Right lobe of liver (tissue), 6 donors: ENCODE results near the gene MYL11. TPM values are rescaled to one million over a fixed set of nuclear protein-coding genes. Genes with fewer than 3 reads are reported as not detected.
A peak's percentile ranks its signal among the peaks of the same experiment; 100 is the strongest.

Source experiments
- ATAC-seq, 4 donors: fragments of 200-7000 bp; cut with Tn5 transposase; one replicate each; pipeline ENCODE4 v1.9.1; 2020; ENCODE audit warnings: mild to moderate bottlenecking in 4 of 4, moderate library complexity in 4 of 4
- DNase-seq, 3 donors: peaks; one replicate each; pipeline ENCODE4 v3.0.0-alpha.2; 2020
- H3K27ac ChIP-seq, 3 donors: fragments of 200-600 bp; one replicate each; pipeline ENCODE4 v1.8.0; 2022
- H3K27me3 ChIP-seq, 2 donors: fragments of 200-600 bp; one replicate each; pipeline ENCODE4 v1.8.0; 2022
- H3K36me3 ChIP-seq, 4 donors: fragments of 200-600 bp; sonication (generic) in 1 of 4; one replicate each; pipeline versions ENCODE4 v1.5.1 to v1.8.0; 2017 to 2022; ENCODE audit warnings: control low read depth in 1 of 4
- H3K4me1 ChIP-seq, 4 donors: fragments of 200-600 bp; sonication (generic) in 1 of 4; one replicate each; pipeline versions ENCODE4 v1.5.1 to v1.8.0; 2017 to 2022; ENCODE audit warnings: control low read depth in 1 of 4
- H3K4me3 ChIP-seq, 3 donors: fragments of 200-600 bp; one replicate each; pipeline ENCODE4 v1.8.0; 2022
- H3K9me3 ChIP-seq, 4 donors: fragments of 200-600 bp; sonication (generic) in 1 of 4; one replicate each; pipeline versions ENCODE4 v1.5.1 to v1.8.0; 2017 to 2022; ENCODE audit warnings: control low read depth in 1 of 4
- POLR2A ChIP-seq: fragments of 450-650 bp; IDR thresholded peaks from one replicate; pipeline ENCODE4 v1.6.1; 2017; ENCODE audit warnings: antibody characterized with exemption, mild to moderate bottlenecking
- WGBS: methylation state at CpG from one replicate; pipeline ENCODE4 v1.1.6; 2018; ENCODE audit warnings: low coverage, low lambda C conversion rate; ENCODE audit not compliant: insufficient coverage; ENCODE audit errors: missing lambda C conversion rate; 5-methylcytosine and 5-hydroxymethylcytosine counted together
- intact Hi-C, 2 donors: fragments of 100-400 bp; cut with DNase I; formaldehyde crosslinking; loops; one replicate each; pipeline versions ENCODE4 v1.11.2 to v1.14.1; 2022
- total RNA-seq, 6 experiments: library from RNA; depleted of rRNA in 2 of 6; stranded (reverse); fragments of >200 nt in 2 of 6; fragmentation: NEBNext Ultra II Directional in 3 of 6; extraction: Animal tissue kit (Norgen Biotek cat#: 25700) in 3 of 6; gene quantifications; one replicate each; pipeline versions ENCODE4 v1.1.0 to v1.2.4, GENCODE V29; 2016 to 2023
- TF ChIP-seq, protein P1 (sequence below), 4 donors: fragments of 200-600 bp in 3 of 4; fragments of 450-650 bp in 1 of 4; IDR thresholded peaks; one replicate each; pipeline versions ENCODE4 v1.5.1 to v1.8.0; 2016 to 2022; ENCODE audit warnings: antibody characterized with exemption in 4 of 4, mild to moderate bottlenecking in 2 of 4
- donor health status: DM: no; HTN: yes; CAD: no.
- donor health status: DM: no; HTN: no; CAD: no.
- donor health status: DM: no; HTN: no; CAD: no.
- donor health status: DM: no; HTN: yes; CAD: no.
- donor health status: DM: no; HTN: yes; CAD: no.

The MYL11 gene
- total RNA-seq, 6 experiments from 2014 or later: 1.4 TPM; not detected in 5

DNA sequence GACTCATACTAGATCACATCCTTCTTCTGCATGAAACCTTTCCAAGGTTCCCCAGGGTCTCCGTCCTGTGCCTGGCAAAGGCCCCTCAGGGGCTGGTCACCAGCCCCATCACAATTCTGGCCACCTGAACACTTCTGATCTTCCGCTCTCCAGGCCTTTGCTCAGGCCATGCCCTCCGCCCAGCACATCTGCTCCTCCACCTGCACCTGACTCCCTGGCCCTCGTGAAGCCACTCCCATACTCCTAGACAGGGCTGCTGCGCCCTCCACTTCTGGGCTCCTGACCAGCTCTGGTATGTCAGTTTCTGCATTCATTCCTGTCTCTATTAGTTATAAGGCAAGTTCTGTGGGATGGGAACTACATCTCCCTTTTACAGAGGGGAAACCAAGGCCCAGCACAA is 1.9 kb upstream of the MYL11 start:
- Histone ChIP-seq H3K27ac (no peak overlapping the region), H3K9me3 (no peaks in the 10 kb centered on the region), H3K4me3 (no peak overlapping the region), H3K27me3 (no peaks in the 10 kb centered on the region), H3K36me3 (no peaks in the 10 kb centered on the region), H3K4me1 (peaks cover 0 to 22% (median 4%) of the 10 kb centered on the region in 4 donors)
- ATAC-seq (no peak), DNase-seq (no peak)
- TF ChIP-seq, protein P1, sequence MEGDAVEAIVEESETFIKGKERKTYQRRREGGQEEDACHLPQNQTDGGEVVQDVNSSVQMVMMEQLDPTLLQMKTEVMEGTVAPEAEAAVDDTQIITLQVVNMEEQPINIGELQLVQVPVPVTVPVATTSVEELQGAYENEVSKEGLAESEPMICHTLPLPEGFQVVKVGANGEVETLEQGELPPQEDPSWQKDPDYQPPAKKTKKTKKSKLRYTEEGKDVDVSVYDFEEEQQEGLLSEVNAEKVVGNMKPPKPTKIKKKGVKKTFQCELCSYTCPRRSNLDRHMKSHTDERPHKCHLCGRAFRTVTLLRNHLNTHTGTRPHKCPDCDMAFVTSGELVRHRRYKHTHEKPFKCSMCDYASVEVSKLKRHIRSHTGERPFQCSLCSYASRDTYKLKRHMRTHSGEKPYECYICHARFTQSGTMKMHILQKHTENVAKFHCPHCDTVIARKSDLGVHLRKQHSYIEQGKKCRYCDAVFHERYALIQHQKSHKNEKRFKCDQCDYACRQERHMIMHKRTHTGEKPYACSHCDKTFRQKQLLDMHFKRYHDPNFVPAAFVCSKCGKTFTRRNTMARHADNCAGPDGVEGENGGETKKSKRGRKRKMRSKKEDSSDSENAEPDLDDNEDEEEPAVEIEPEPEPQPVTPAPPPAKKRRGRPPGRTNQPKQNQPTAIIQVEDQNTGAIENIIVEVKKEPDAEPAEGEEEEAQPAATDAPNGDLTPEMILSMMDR (IDR thresholded peaks at IDR 0.05): no peak
- no peak for TF ChIP-seq POLR2A
- WGBS: 92% methylated on average over 2 of the region's 5 CpGs
- intact Hi-C loops: no loop called here

DNA sequence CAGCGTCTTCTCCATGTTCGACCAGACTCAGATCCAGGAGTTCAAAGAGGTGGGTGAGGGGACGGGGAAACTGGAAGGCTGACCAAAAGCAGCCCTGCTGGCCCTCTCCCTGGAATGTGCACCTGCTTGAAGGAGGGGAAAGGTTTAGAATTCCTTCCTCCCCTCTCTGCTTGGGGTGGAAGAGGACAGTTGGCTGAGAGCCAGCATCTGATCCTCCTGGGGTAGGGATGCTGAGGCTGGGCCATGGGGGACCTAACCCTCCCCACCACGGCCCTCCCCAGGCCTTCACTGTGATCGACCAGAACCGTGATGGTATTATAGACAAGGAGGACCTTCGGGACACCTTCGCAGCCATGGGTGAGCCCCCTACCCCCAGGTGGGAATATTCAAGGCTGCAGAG is 1.3 kb downstream of the MYL11 start:
- no peaks in the 10 kb centered on the region for H3K36me3 ChIP-seq
- intact Hi-C loops: no loop called here
- ATAC-seq: no peak
- WGBS: 60% methylated on average over 1 of the region's 8 CpGs
- TF ChIP-seq, protein P1 (IDR thresholded peaks at IDR 0.05): no peak
- no peak for TF ChIP-seq POLR2A
- no peaks in the 10 kb centered on the region for H3K27me3 ChIP-seq
- peak in 1 of 3 donors; percentile 53 for DNase-seq
- no peaks in the 10 kb centered on the region for H3K9me3 ChIP-seq
- H3K4me3 ChIP-seq: no peak overlapping the region
- no peak overlapping the region for H3K27ac ChIP-seq
- peaks cover 0 to 13% (median 3%) of the 10 kb centered on the region in 4 donors for H3K4me1 ChIP-seq

- DNase-seq: peak in 1 of 3 donors; percentile 21
- Histone ChIP-seq H3K4me1 (peaks cover 0 to 9% (median 3%) of the 10 kb centered on the region in 4 donors), H3K4me3 (no peak overlapping the region), H3K27me3 (no peaks in the 10 kb centered on the region), H3K27ac (peak overlapping the region in 1 of 3 donors; percentile 97), H3K9me3 (no peaks in the 10 kb centered on the region), H3K36me3 (no peaks in the 10 kb centered on the region)
- ATAC-seq: no peak
- 93% methylated on average over 3 of the region's 8 CpGs for WGBS
- TF ChIP-seq POLR2A: no peak
- TF ChIP-seq, protein P1 (IDR thresholded peaks at IDR 0.05): no peak
- intact Hi-C loops: no loop called here
Observed at GRCh38 chr16:30376461-30376902, 1.9 kb downstream of the MYL11 start.

- TF ChIP-seq, protein P1 (IDR thresholded peaks at IDR 0.05): no peak
- no peak for TF ChIP-seq POLR2A
- no peaks in the 10 kb centered on the region for H3K9me3 ChIP-seq
- DNase-seq (no peak), ATAC-seq (no peak)
- intact Hi-C loops: no loop called here
- no peaks in the 10 kb centered on the region for H3K36me3 ChIP-seq
- peak overlapping the region; percentile 60 to 69 (median 64) for H3K4me3 ChIP-seq
- H3K4me1 ChIP-seq: peaks cover 0 to 9% (median 3%) of the 10 kb centered on the region in 4 donors
- 51% methylated on average over 20 of the region's 29 CpGs for WGBS
- peak overlapping the region; percentile 88 to 97 (median 96) for H3K27ac ChIP-seq
- H3K27me3 ChIP-seq: no peaks in the 10 kb centered on the region
Observed at GRCh38 chr16:30377050-30377811, 2.6 kb downstream of the MYL11 start.
